GM19438 (cell line): ENCODE results near the gene MED22.
"Not testable (repeated sequence)": the region's sequence is repeated elsewhere in the genome, so short reads cannot be mapped to it uniquely, and the experiment has no call there.

ENCODE experiments used
- ATAC-seq: cut with Tn5 transposase; IDR thresholded peaks from one replicate; pipeline ENCODE4 v1.9.1; 2021; ENCODE audit warnings: low read depth; ENCODE audit not compliant: unreplicated experiment

The MED22 gene

DNA sequence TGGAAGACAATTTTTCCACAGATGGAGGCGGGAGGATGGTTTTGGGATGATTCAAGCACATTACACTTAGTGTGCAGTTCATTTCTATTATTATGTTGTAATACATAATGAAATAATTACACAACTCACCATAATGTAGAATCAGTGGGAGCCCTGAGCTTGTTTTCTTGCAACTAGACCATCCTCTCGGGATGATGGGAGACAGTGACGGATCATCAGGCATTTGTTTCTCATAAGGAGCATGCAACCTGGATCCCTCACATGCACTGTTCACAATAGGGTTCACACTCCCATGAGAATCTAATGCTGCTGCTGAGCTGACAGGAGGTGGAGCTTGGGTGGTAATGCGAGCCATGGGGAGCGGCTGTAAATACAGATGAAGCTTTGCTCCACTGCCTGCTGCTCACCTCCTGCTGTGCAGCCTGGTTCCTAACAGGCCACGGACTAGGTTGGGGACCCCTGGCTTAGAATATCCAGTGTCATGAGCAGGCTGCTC is 29.8 kb upstream of the MED22 start:
- no peak for ATAC-seq

DNA sequence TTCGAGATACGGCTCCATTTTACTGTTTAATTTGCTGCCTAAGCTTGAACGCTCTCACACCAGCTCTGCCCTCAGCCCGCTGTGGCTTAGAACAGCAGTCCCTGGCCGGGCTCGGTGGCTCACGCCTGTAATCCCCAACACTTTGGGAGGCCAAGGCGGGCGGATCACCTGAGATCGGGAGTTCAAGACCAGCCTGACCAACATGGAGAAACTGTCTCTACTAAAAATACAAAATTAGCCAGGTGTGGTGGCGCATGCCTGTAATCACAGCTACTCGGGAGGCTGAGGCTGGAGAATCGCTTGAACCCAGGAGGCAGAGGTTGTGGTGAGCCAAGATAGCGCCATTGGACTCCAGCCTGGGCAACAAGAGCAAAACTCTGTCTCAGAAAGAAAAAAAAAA is 29.3 kb upstream of the MED22 start:
- ATAC-seq, result not testable (repeated sequence)

DNA sequence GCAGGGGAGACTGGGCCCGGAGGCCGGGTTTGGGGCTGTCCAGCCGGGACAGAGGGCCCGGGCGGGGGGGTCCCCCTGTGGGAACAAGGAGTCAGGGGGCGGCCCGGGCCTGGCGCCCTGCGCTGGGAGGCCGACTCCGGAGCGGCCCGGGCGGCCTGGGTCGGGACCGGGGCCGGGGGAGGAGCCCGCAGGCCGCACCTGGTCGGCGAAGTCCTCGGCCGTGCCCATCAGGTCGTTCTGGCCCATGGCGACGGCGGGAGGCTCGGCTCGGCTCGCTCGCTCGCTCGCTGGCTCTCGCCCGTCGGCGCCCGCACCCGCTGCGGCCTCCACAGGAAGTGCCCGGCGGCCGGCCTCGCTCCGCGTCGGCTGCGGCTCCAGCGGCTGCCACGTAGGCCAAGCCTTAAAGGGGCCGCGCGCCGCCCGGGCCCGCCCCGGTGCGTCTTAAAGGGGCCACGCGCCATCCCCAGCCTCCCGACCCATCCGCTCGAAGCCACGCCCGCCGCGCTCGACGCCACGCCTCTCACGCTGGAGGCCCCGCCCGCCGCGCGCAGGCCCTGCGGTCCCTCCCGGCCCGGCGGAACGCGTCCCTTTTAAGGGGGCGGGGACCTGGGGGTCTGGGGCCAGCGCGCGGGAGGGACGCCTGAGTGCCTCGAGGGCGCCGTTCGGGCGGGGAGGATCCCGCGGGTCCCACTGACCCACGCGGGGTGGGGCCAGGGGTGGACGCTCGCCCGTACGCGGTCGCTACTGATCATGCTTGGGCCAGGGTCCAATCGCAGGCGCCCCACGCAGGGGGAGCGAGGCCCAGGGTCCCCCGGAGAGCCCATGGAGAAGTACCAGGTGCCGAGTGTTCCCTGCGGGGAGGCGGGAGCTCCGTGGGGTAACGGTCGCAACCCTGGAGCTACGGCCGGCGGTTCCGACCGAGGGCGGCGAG is 28.1 kb upstream of the MED22 start, which contains the start of the genes STKLD1 and SURF4:
STKLD1 (plus strand) TSS at position 643 of the 931 bp plus-strand sequence; CDS start at position 751, 108 bp downstream.
SURF4 (minus strand) TSS at position 337 of the 931 bp plus-strand sequence; CDS start at position 246, 91 bp downstream.
- ATAC-seq, result peak; percentile 78

DNA sequence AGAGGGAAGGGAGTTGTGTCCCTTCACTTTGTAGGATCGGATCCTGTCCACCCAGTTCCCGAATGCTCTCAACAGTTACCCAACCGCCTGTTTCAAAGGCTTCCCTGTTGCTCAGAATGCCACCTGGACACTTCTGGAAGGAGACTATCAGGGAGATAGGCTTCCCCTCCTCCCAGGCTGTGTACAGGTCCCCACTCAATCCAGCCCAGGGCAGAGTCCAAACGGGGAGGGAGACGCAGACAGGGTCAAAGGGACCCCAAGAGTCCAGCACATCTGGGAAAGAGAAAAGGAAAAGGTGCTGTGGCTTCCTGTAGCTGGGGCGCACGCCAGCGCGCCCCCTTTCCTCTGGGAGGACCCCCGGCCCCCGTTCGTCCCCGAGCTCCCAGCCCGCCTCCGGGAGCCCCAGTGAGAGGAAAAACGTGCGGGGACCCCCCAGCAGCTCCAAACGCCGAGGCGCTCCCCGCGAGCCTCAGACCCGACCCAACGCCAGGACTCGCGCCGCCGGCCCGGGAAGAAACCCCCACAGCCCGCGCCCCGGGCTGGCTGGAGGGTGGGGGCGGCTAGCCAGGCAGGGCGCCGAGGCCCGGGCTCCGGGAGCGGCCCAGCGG is 27.3 kb upstream of the MED22 start:
- ATAC-seq, result peak; percentile 27

DNA sequence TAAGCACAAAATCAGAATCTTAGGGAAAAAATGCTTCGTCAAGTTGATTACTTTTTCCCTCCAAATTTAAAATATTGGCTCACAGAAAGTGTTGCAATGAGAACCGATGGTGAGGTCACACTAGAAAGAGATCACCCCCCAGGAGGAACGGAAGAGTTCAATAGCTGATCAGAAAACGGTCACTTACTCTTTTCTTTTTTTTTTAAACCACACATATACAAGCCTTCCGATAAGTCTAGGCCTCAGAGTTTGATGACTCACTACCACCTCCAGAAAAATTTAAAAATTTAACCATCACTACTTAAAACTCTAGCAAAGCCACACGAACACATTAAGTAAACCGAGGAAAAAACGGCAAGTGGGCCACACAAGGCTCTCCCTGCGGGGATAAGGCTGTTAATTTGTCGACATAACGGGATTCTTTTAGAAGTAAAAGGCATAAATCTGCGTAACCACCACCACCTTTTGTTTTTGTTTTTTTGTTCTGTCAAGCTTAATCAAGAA is 26.7 kb upstream of the MED22 start:
- ATAC-seq, result no peak

DNA sequence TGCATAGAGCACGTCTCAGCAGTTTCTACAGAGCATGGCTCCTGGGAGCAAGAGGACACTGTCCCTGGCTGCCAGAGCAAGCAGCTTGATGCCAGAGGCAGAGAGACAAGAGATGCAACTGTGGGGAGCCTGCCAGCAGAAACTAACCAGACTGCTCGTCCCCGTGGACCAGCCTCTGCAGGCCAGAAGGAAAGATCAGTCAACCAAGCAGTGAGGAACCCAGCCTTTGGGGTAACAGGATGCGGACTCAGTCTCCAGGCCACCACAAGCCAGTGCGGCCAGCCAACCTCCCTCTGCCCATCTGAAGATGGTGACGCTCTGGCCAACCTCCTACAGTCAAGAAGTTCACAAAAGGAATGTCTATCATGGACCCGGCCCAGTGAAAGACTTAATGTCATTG is 24.2 kb upstream of the MED22 start:
- ATAC-seq, result no peak

DNA sequence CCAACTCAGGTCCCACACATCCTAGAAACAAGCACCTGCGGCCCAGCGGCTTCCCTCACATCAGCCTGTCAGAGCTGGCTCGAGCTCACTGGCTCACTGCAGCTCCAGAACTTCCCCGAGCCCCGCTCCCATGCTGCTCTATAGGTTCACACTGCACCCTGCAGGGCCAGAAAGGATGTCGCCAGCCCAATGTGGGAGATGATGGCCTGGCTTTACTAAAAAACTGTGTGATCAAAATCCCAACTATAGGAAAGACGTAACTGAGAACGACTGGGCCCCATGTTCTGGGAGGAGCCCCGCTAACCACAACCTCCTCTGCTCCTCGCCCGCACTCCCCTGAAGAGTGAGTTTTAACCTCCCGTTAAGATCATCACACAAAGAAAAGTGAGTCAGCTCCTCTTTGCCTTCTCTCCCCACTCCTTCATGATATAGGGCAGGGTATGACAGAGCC is 23.4 kb upstream of the MED22 start:
- no peak for ATAC-seq

DNA sequence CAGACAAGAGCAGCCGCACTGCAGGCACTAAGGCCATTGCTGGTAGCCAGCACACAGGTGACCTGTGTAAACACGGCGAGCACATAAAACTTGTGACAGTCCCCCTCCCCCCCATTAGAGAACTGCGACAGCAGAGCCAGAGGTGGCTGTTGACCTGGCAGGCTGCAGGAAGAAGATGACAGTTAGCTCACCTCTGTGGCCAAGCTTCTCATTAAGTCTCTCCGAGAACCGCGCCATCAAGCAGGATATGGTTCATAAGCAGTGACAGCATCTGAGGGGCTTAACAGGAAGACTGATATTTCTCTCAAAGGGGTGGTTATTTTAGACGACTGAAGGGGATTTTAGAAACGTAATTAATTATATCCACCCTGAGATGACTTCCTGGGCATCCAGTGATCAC is 22.8 kb upstream of the MED22 start:
- ATAC-seq, result no peak

DNA sequence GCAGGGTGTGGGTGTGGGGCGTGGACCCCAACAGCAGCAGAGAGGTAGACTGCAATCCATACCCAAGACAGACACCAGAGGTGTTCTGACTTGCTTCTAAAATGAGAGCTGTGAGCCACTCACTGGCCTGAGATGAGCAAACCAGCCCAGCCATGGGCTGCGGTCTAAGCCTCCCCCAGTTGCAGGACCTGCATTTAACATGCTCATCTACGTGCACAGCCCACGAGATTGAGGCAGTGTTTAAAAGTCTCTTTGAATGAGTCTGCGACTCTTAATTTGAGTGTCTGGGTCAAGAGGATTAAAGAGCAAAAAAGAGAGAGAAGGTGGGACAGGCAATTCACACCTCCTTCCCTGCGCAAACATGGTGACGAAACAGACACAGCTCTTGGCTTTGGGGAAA is 22.0 kb upstream of the MED22 start:
- ATAC-seq, result no peak

DNA sequence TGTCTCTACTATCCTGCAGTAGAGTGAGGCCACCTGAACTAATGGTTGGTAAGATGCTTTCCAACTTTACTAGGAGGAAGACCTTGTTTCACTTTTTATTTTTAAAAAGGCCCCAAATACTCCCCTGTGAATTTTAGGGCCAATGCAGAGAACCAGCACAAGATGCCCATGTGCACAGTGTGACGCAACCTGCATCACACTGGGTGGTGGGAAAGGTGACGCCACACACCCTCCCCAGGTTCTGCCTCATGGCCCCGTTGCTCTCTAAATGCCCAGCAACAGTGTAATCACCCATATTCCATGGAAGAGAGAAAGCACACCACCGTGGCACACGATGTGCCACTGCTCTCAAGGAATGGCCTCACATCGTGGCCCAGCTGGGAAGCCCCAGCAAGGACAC is 21.5 kb upstream of the MED22 start:
- no peak for ATAC-seq

DNA sequence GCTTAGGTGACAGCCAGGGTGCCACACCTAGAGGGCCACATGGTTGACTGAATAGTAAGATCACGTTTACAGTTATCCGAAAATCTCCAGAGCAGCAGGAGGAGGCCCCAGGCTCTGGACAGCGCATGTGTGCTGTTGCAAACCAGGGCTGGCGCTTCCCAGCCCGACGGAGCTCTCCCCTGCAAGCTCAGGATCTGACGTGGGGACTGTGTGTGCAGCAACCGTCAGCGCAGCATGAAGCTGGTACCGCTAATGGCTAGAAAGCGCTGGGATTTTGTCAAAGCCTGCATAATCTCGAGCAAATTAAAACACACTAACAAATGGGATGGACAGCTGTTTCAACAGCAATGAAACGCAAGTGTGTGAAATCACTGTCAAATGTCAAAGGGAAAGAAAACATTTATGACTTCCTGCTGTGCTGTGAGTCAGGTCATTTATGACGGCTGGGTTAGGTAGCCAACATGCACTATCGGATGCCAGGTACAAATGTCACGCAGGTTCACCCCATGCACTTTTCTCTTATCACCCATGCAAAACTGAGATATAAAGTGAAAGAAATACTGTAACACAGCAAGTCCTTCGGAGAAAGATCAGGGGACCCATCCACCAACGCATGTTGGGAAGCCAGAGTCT is 20.4 kb upstream of the MED22 start:
- no peak for ATAC-seq

DNA sequence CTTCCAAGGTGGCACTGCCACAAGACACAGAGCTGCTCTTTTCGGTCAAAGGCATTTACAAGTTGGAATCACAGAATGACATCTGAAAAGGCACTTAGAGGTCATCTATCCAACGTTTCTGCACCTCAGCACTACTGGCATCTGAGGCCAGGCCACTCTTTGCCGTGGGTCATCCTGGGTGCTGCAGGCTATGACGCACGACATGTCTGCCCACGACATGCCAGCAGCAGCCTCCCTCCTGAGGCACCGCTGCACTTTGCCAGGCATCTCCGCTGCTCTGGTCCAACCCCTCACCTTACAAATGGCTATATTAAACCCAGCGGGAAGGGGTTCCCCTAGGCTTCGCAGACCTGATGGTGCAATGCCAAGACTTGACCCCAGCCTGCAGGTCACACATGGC is 19.8 kb upstream of the MED22 start:
- no peak for ATAC-seq

DNA sequence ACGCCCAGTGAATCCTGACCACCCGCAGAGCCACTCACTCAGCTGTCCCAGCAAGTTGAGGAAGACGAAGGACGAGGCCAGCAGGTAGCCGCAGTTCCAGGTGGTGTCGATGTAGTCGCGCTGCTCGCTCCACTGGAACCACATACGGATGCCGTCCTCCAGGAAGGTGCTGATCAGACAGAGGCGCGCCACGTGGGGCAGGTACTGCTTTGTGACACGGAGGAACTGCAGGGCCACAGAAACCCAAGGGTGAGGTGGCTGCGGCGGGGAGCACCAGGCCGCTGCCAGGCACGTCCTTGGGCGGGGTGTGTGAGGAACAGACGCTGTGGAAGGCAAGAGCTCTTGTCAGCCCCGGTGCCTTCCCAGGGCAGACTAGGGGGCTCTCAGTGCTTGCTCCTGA is 19.3 kb upstream of the MED22 start:
- no peak for ATAC-seq

DNA sequence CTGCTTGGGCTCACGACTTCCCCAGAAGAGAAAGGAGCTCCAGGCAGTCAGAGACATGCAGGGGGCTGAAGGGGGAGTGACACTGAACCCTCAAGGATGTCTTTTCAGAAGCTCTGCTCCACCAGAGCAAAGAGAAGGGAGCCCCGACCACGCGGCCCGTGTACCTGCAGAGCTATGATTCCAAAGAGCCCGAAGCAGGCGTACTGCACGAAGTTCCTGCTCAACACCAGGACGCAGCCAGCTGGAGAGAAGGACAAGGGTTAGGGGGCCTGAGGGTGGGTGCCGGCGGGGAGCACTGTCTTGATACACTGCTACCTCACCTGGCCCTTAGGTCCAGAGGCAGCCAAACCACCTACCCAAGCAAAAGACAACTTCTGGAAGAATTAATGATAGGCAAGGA is 18.5 kb upstream of the MED22 start:
- ATAC-seq, result no peak

DNA sequence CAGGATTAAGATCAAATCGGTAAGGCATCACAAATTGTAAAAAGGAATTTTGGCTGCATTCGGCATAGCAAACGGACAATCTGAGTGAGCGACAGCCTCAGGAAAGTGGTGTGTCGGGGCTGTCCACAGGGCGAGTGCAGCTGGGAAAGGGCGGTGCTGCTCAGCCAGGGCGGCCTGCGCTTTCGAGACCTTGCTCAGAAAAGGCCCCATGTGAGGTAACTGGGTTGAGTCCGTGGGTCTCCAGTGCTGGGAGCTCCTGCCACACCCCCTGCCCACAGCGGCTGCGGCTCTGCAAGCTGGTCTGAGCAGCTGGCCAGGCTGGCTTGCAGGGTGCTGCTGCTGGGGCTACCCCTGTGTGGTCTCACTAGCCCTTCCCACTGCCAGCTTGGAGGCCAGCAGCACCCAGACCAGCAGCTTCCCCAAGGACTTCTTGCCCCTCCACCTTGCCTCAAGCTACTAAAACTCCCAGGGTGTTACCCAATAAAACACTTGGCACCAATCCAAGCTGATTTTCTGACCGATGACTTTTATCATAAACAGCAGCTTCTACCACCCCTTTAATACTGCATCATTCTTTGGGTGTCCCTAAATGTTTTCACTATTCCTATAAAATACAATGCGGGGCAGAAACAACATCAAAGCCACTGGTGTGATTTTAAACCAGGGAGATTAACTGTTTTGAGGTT is 14.6 kb upstream of the MED22 start:
- ATAC-seq, result no peak

DNA sequence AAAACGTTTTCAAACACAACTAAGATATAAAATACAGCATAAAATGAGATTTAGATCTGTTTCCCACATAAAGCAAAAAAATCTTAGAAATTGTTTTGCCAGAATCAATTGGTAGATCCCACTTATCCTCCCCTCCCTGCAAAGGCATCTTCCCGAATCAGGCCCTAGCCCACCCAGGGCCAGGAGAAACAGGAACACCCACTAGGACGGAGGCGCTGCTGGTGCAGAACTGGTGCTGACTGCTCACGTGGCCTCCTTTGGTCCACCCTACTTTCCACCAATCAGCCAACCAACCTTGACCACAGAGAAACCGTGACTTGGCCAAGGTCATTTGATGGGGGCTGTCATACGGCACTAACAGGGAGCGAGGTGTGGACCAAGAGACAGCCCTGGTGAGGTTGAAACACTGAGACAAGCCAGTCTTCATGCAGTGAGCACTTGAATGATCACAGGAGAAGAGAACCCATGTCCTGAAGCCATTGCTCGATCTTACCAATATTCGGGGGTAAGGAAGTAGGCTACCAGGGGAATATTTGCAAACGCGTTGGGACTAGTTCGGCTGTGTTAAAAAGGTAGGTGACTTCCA is 13.7 kb upstream of the MED22 start:
- no peak for ATAC-seq

DNA sequence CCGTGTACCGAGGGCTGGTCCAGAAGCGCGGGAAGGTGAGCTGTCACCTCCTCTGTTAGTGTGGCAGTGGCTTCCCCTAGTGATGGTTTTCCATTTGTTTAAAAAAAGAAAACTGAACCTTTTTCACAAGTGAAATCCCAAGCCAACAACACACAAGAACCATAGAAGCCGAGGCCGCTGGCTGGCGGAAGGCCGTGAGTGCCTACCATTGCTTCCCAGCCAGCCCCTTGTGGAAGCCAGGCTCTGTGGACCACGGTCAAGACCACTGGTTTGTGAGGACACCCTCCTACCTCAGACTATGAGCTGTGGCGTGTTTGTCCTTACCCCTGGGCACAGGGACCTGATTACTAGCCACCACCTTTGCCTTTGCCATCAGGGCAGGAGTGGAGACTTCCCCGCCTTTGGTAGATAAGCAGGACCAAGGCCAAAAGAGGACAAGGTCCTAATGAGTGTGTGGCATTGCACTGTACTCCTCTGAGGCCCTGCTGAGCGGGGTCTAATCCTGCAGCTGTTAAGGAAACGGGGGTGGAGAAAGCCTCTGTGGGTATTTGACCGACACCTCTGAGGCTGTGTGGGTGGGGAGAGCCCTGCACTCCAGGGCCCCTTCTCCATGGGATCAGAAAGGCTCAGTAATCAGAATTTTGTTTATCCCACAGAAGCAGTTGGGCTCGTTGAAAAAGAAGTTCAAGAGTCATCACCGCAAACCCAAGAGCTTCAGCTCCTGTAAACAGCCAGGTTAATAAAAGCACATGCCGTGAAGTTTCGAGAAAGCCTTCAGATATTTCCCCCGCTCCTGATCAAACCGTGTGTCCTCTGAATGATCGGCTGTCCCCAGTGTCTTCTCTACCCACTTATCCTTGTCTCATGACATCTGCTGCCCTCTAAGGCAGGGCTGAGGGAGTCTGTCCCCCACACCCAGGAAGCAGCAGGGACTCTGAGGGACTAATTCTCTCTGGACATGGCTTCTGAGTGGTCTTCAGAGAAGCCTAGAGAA is 12.8 kb upstream of the MED22 start:
- ATAC-seq, result no peak

DNA sequence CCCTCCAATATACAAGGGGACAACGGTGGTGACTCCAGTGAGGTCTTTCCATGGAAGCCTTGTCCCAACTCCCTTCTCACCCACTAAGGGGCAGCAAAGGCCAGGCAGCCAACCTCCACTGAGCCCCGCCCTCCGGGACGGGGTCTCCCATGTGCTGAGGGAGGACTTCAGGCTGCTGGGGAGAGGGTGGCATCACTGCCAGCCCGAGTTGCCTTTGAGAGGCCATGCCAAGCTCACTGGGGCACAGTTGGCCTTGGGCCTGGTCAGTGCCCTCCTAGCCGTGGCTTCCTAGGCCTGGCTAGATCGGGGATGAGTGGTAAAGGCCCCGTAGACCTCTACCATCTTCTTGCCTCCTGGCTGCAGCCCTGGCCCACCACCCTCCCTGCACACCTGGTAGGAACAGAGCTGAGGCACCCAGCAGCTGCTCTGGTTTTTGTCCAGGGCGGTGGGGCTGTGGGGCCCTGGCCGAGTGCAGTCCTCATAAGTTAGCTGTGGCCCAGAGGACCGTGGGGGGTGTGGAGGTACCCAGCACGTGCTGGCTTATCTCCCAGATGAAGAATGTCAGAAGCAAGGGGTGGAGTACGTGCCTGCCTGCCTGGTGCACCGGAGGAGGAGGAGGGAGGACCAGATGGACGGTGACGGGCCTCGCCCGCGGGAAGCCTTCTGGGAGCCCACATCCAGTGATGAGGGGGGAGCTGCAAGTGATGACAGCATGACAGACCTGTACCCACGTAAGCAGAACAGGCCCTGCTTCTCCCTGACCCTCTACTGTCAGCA is 11.7 kb upstream of the MED22 start:
- ATAC-seq, result no peak
